Liver (tissue), 9 donors: ENCODE results near the gene PAQR7. TPM values are rescaled to one million over a fixed set of nuclear protein-coding genes. Genes with fewer than 3 reads are reported as not detected.

ENCODE experiments used
- DNase-seq: peaks from one replicate; pipeline ENCODE4 v3.0.0-alpha.2; 2017; ENCODE audit warnings: low spot score
- H3K27ac ChIP-seq, 2 donors: one replicate each; pipeline ENCODE4 v1.7.0; 2013; ENCODE audit warnings: inconsistent platforms in 2 of 2, low read length in 2 of 2, control low read depth in 1 of 2, low read depth in 1 of 2, mild to moderate bottlenecking in 1 of 2
- H3K27me3 ChIP-seq, 4 donors: one replicate each; pipeline versions ENCODE4 v1.6.1 to v1.7.0; 2013; ENCODE audit warnings: low read length in 3 of 4, inconsistent platforms in 1 of 4, mild to moderate bottlenecking in 1 of 4, moderate library complexity in 1 of 4; ENCODE audit not compliant: control insufficient read depth in 4 of 4, insufficient read depth in 4 of 4
- H3K36me3 ChIP-seq, 4 donors: one replicate each; pipeline versions ENCODE4 v1.6.1 to v1.7.0; 2013; ENCODE audit warnings: low read length in 3 of 4, mild to moderate bottlenecking in 3 of 4, low read depth in 1 of 4, moderate library complexity in 1 of 4; ENCODE audit not compliant: control insufficient read depth in 4 of 4, insufficient read depth in 3 of 4
- H3K4me1 ChIP-seq, 4 donors: one replicate each; pipeline versions ENCODE4 v1.6.1 to v1.7.0; 2013; ENCODE audit warnings: low read length in 3 of 4, mild to moderate bottlenecking in 3 of 4, moderate library complexity in 1 of 4; ENCODE audit not compliant: control insufficient read depth in 4 of 4, insufficient read depth in 4 of 4
- H3K4me3 ChIP-seq, 3 donors: one replicate each; pipeline versions ENCODE4 v1.6.1 to v1.7.0; 2013; ENCODE audit warnings: low read length in 3 of 3, control low read depth in 1 of 3, low read depth in 1 of 3, mild to moderate bottlenecking in 1 of 3
- H3K9ac ChIP-seq, 2 donors: one replicate each; pipeline ENCODE4 v1.7.0; 2013; ENCODE audit warnings: low read length in 2 of 2, mild to moderate bottlenecking in 2 of 2, moderate library complexity in 2 of 2, control low read depth in 1 of 2, low read depth in 1 of 2
- H3K9me3 ChIP-seq, 4 donors: one replicate each; pipeline versions ENCODE4 v1.6.1 to v1.7.0; 2013; ENCODE audit warnings: low read length in 3 of 4; ENCODE audit not compliant: control insufficient read depth in 4 of 4
- EGR1 ChIP-seq, 2 donors: IDR thresholded peaks; 2 replicates each; pipeline ENCODE4 v1.6.1; 2016 to 2018; ENCODE audit warnings: antibody characterized with exemption in 2 of 2, low read depth in 2 of 2
- FOXA1 ChIP-seq: IDR thresholded peaks from 2 replicates; pipeline ENCODE4 v1.6.1; 2016; ENCODE audit warnings: antibody characterized with exemption
- FOXA2 ChIP-seq: IDR thresholded peaks from 2 replicates; pipeline ENCODE4 v1.6.1; 2016; ENCODE audit warnings: antibody characterized with exemption
- GABPA ChIP-seq, 2 donors: IDR thresholded peaks in 1 of 2; conservative IDR thresholded peaks in 1 of 2; 2 replicates each; pipeline ENCODE4 v1.6.1; 2016; ENCODE audit warnings: antibody characterized with exemption in 2 of 2, mild to moderate bottlenecking in 1 of 2, moderate library complexity in 1 of 2
- HNF4A ChIP-seq, 2 donors: conservative IDR thresholded peaks; 2 replicates each; pipeline ENCODE4 v1.6.1; 2016; ENCODE audit warnings: antibody characterized with exemption in 2 of 2, mild to moderate bottlenecking in 2 of 2
- HNF4G ChIP-seq: IDR thresholded peaks from 2 replicates; pipeline ENCODE4 v1.6.1; 2016; ENCODE audit warnings: antibody characterized with exemption
- JUND ChIP-seq, 2 donors: IDR thresholded peaks; 2 replicates each; pipeline ENCODE4 v1.6.1; 2016; ENCODE audit warnings: antibody characterized with exemption in 2 of 2
- MAX ChIP-seq: IDR thresholded peaks from 2 replicates; pipeline ENCODE4 v1.6.1; 2016; ENCODE audit warnings: antibody characterized with exemption
- NR2F2 ChIP-seq: IDR thresholded peaks from 2 replicates; pipeline ENCODE4 v1.6.1; 2016; ENCODE audit warnings: antibody characterized with exemption
- RAD21 ChIP-seq, 2 donors: IDR thresholded peaks; 2 replicates each; pipeline ENCODE4 v1.6.1; 2016; ENCODE audit warnings: antibody characterized with exemption in 2 of 2, mild to moderate bottlenecking in 2 of 2
- REST ChIP-seq: IDR thresholded peaks from 2 replicates; pipeline ENCODE4 v1.6.1; 2016; ENCODE audit warnings: antibody characterized with exemption, mild to moderate bottlenecking
- RXRA ChIP-seq, 2 donors: IDR thresholded peaks; 2 replicates each; pipeline ENCODE4 v1.6.1; 2017 to 2018; ENCODE audit warnings: antibody characterized with exemption in 2 of 2, mild to moderate bottlenecking in 1 of 2
- SP1 ChIP-seq: IDR thresholded peaks from 2 replicates; pipeline ENCODE4 v1.6.1; 2018; ENCODE audit warnings: antibody characterized with exemption, mild to moderate bottlenecking
- TAF1 ChIP-seq: conservative IDR thresholded peaks from 2 replicates; pipeline ENCODE4 v1.6.1; 2016; ENCODE audit warnings: antibody characterized with exemption, mild to moderate bottlenecking
- YY1 ChIP-seq: IDR thresholded peaks from 2 replicates; pipeline ENCODE4 v1.6.1; 2016; ENCODE audit warnings: antibody characterized with exemption, mild to moderate bottlenecking
- WGBS: extraction: QIAGEN DNeasy Blood & Tissue Kit; methylation state at CpG from one replicate; pipeline ENCODE4 v1.1.7; 2013; 5-methylcytosine and 5-hydroxymethylcytosine counted together
- polyA plus RNA-seq, 2 donors: library from polyadenylated mRNA; stranded (reverse) in 1 of 2; unstranded in 1 of 2; fragments of 200-250 nt in 1 of 2; fragments of >200 nt in 1 of 2; fragmentation: Nextera tagmentation in 1 of 2; extraction: Ambion mirVana in 1 of 2; gene quantifications; one replicate each; pipeline versions ENCODE4 v1.2.1 to v1.2.3, GENCODE V29; 2013 to 2015
- total RNA-seq, 2 donors: library from RNA; depleted of rRNA; stranded (reverse); fragments of >200 nt; gene quantifications; one replicate each; pipeline ENCODE4 v1.2.3, GENCODE V29; 2014
- TF ChIP-seq, protein P1 (sequence below): IDR thresholded peaks from 2 replicates; pipeline ENCODE4 v1.6.1; 2016; ENCODE audit warnings: antibody characterized with exemption
- TF ChIP-seq, protein P2 (sequence below): fragments of 150-350 bp; IDR thresholded peaks from 2 replicates; pipeline ENCODE4 v1.5.1; 2017; ENCODE audit warnings: improper control_type of control experiment, low read depth, low read length; ENCODE audit not compliant: missing input control
- TF ChIP-seq, protein P3 (sequence below): IDR thresholded peaks from 2 replicates; pipeline ENCODE4 v1.6.1; 2016; ENCODE audit warnings: antibody characterized with exemption
- donor health status: healthy.
- donor health status: healthy.
- donor health status: healthy.
- donor health status: healthy.
- donor health status: healthy.

PAQR7 gene
- total and polyA plus RNA-seq, 4 donors: 1.5 to 9.0 (median 1.8) TPM

DNA sequence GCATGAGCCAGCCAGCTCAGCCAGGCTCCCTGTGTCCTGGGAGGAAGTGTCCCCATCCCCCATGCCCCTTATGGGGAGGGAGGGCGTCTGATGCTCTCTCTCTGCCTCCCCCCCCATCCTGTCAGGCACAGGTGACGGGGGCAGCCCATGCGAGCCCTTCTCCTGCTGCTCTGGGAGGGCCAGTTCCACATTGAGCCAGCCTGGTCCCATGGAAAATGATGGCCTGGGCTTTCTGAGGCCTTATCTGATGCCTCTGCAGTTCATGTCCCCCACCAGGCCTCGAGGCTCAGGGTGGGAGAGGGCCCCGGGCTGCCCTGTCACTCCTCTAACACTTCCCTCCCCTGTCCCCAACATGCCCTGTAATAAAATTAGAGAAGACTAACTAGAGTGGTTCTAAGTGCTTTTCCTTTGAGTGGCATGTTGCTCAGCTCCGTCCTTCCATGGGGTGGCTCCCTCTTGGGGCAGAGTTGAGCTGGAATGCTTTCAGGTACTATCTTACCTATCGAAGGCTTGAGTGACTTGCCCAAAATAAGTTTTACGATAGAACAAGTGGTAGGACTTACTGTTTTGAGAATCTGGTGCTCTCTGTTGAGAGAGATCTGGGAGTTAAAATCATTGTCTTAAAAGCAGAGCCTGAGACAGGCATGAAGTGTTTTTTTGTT, 57.5 kb downstream of the PAQR7 start:
- no peaks in the 10 kb centered on the region for H3K9me3 ChIP-seq
- H3K27ac ChIP-seq: peak overlapping the region; percentile 93 to 99
- H3K36me3 ChIP-seq: peaks cover 0 to 14% (median 2%) of the 10 kb centered on the region in 4 donors
- 57% methylated on average over 8 of the region's 8 CpGs for WGBS
- H3K27me3 ChIP-seq: no peaks in the 10 kb centered on the region
- TF ChIP-seq YY1: no peak
- no peak for TF ChIP-seq RAD21 (IDR thresholded peaks at IDR 0.05)
- no peak for TF ChIP-seq TAF1
- TF ChIP-seq REST: no peak
- TF ChIP-seq MAX: no peak
- TF ChIP-seq FOXA2: no peak
- TF ChIP-seq, protein P1, sequence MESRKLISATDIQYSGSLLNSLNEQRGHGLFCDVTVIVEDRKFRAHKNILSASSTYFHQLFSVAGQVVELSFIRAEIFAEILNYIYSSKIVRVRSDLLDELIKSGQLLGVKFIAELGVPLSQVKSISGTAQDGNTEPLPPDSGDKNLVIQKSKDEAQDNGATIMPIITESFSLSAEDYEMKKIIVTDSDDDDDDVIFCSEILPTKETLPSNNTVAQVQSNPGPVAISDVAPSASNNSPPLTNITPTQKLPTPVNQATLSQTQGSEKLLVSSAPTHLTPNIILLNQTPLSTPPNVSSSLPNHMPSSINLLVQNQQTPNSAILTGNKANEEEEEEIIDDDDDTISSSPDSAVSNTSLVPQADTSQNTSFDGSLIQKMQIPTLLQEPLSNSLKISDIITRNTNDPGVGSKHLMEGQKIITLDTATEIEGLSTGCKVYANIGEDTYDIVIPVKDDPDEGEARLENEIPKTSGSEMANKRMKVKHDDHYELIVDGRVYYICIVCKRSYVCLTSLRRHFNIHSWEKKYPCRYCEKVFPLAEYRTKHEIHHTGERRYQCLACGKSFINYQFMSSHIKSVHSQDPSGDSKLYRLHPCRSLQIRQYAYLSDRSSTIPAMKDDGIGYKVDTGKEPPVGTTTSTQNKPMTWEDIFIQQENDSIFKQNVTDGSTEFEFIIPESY: no peak
- no peak for TF ChIP-seq JUND (IDR thresholded peaks at IDR 0.05)
- no peak for TF ChIP-seq HNF4G
- TF ChIP-seq EGR1 (IDR thresholded peaks at IDR 0.05; ENCODE audit: low read depth in 2 of 2): no peak
- TF ChIP-seq SP1: no peak
- TF ChIP-seq, protein P2, sequence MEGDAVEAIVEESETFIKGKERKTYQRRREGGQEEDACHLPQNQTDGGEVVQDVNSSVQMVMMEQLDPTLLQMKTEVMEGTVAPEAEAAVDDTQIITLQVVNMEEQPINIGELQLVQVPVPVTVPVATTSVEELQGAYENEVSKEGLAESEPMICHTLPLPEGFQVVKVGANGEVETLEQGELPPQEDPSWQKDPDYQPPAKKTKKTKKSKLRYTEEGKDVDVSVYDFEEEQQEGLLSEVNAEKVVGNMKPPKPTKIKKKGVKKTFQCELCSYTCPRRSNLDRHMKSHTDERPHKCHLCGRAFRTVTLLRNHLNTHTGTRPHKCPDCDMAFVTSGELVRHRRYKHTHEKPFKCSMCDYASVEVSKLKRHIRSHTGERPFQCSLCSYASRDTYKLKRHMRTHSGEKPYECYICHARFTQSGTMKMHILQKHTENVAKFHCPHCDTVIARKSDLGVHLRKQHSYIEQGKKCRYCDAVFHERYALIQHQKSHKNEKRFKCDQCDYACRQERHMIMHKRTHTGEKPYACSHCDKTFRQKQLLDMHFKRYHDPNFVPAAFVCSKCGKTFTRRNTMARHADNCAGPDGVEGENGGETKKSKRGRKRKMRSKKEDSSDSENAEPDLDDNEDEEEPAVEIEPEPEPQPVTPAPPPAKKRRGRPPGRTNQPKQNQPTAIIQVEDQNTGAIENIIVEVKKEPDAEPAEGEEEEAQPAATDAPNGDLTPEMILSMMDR: no peak
- TF ChIP-seq, protein P3, sequence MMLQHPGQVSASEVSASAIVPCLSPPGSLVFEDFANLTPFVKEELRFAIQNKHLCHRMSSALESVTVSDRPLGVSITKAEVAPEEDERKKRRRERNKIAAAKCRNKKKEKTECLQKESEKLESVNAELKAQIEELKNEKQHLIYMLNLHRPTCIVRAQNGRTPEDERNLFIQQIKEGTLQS: no peak
- no peak for TF ChIP-seq HNF4A (conservative IDR thresholded peaks at IDR 0.05)
- TF ChIP-seq FOXA1: no peak
- TF ChIP-seq RXRA (IDR thresholded peaks at IDR 0.05): no peak
- no peak for TF ChIP-seq GABPA (IDR thresholded peaks at IDR 0.05 in 1 of 2, conservative IDR thresholded peaks at IDR 0.05 in 1 of 2)
- TF ChIP-seq NR2F2: no peak
- no peak for DNase-seq
- H3K4me3 ChIP-seq: no peak overlapping the region
- H3K4me1 ChIP-seq: peaks cover 13 to 38% (median 30%) of the 10 kb centered on the region in 4 donors
- H3K9ac ChIP-seq: no peak overlapping the region
